ENCODE measurements around the gene RHPN2.
"Not testable (repeated sequence)": the region's sequence is repeated elsewhere in the genome, so short reads cannot be mapped to it uniquely, and the experiment has no call there.

The RHPN2 gene

GRCh38 chr19:33067121-33067520 lies 2.4 kb upstream of the RHPN2 start:
- no peak for DNase-seq (ENCODE audit: extremely low spot score, insufficient read length, low read depth)
- no peak for FAIRE-seq

GRCh38 chr19:33066543-33066942 lies 1.9 kb upstream of the RHPN2 start:
- DNase-seq (ENCODE audit: extremely low spot score, insufficient read length, low read depth) = no peak
- FAIRE-seq = no peak

DNA sequence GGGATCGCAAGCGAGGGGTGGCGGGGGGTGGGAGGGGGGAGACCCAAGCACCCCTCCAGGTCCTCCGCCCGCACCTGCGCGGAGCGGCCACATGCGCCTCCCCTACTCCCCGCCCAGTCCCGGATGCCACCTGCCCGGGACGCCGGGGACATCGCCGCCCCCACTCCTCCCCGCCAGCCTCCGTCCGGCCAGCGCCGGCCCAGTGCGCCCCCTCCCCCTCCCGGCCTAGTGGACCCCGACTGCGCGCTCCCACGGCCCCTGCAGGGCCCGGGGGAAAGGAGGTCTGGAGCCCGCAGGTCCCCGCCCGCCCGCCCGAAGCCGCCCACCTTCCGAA lies 263 bp downstream of the RHPN2 start:
- FAIRE-seq (no peak), DNase-seq (ENCODE audit: extremely low spot score, insufficient read length, low read depth) (no peak)

- FAIRE-seq = no peak
- DNase-seq (ENCODE audit: extremely low spot score, insufficient read length, low read depth) = no peak
These were observed 783 bp downstream of the RHPN2 start for GRCh38 chr19:33063753-33064457.

DNA sequence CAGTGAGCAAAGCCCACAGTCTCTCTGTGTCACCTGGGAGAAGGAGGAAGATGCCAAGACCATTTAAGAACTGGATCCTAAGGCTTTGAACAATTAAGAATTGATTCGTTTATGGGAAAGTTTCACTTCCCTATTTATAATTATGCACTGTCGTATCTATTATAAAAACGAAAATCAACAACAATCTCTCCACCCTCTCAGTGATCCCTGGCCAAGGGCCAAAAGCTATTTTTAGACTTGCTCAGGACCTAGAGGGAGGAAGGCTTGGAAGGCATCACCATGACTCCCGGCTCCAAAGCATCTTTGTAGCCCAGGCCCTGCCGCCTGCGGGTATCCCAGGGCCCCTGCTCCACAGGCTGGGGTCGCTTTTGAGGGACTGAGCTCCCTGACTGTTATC lies 1.3 kb downstream of the RHPN2 start:
- no peak for DNase-seq (ENCODE audit: extremely low spot score, insufficient read length, low read depth)
- no peak for FAIRE-seq

GRCh38 chr19:33062902-33063301 lies 1.8 kb downstream of the RHPN2 start:
- DNase-seq (ENCODE audit: extremely low spot score, insufficient read length, low read depth) (no peak), FAIRE-seq (no peak)

GRCh38 chr19:33060586-33060985 lies 4.1 kb downstream of the RHPN2 start:
- FAIRE-seq (no peak), DNase-seq (ENCODE audit: extremely low spot score, insufficient read length, low read depth) (no peak)

DNA sequence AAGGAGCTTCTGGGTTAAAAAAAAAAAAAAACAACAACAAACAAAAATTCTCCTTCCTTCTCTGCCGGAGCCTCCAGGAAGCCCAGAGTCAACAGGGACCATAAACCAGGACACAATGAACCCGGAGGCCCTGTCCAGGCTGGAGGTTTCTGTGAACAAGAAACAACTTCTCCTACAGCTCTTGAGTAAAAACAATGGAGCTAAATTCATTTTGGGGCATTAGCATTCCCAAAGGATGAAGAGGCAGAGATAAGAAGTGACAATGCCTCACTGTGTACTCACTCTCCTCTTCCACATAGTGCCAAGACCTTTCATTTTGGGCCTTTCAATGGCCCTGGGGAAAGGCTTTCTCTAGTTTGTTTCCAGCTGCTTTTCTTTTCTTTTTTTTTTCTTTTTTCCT lies 9.0 kb downstream of the RHPN2 start:
- no peak for FAIRE-seq

DNA sequence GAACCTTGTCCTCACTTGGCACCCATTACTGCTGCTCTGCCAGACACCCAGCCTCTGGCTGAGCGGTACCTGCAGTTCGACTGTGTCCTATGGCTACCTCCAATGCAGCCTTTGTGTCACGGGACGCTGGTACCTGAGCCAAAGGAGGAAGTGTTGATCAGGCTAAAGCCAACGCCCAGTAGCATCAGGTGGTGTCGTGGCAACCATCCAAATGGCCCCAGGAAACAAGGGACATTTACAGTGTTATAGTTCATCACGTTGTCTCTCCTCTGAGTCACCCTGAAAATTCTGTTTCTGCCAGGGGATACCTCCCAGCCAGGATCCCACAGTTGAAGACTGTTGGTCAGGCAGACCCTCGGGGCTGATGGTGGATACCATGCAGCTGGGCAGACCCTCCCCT lies 10.1 kb downstream of the RHPN2 start:
- FAIRE-seq (no peak), DNase-seq (ENCODE audit: extremely low spot score, insufficient read length, low read depth) (no peak)

More for the DNA sequence above, 9.0 kb downstream of the RHPN2 start:
- DNase-seq (ENCODE audit: extremely low spot score, insufficient read length, low read depth) = no peak

- DNase-seq (ENCODE audit: extremely low spot score, insufficient read length, low read depth) = no peak
- no peak for FAIRE-seq
These were observed 12.2 kb downstream of the RHPN2 start for GRCh38 chr19:33052352-33052972.

GRCh38 chr19:33050110-33050509 lies 14.6 kb downstream of the RHPN2 start:
- DNase-seq (ENCODE audit: extremely low spot score, insufficient read length, low read depth) (no peak), FAIRE-seq (no peak)

DNA sequence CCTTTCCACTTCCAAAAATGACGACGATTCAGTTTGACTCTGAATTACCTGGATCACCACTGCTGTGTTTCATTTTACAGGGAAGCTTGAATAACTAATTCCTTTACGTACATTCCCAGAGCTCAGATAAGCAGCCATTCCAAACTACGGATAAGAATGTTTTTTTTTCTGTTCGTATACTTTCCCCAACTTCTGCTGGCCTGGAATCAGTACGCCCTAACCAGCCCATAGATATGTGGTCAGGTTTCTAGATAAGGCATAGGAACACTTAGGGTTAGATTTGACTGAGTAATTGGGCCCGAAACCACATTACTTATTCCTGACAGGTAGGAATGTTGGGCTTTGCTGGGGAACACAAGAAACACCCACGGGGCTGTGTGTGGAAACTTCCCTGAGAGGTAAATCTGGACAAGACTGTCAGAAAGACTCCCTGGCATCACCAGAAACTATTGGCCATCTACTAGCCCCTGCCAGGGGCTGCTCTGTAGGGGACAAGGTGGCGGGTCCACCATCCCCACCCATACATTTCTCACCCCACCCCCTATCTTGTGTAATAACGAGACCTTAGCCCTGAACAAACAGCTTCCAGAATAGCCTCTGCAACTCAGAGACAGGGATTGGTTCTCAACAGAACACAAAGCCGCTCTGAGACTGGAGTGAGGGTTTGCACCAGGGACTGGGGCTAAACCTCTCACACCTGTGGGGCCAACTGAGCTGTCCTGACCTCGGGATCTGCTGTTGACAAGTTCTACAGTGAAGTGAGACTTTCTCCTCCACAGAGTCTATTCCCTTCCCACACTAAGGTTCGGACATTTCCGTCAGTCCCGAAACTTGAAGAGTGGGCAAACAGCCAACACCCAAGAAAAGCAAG lies 15.6 kb downstream of the RHPN2 start:
- DNase-seq (ENCODE audit: extremely low spot score, insufficient read length, low read depth) (no peak), FAIRE-seq (no peak)

GRCh38 chr19:33047422-33047821 lies 17.3 kb downstream of the RHPN2 start:
- no peak for DNase-seq (ENCODE audit: extremely low spot score, insufficient read length, low read depth)
- no peak for FAIRE-seq

DNA sequence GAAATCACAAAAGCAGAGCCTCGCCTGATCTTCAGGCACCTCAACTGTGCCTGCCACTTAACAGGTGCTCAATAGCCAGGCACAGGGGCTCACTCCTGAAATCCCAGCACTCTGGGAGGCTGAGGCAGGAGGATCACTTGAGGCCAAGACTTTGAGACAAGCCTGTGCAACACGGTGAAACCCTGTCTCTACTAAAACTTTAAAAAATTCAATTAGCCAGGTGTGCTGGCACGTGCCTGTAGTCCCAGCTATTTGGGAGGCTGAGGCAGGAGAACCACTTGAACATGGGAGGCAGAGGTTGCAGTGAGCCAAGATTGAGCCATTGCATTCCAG lies 22.9 kb downstream of the RHPN2 start:
- not testable (repeated sequence) for FAIRE-seq; DNase-seq (ENCODE audit: extremely low spot score, insufficient read length, low read depth)

GRCh38 chr19:33040994-33041827 lies 23.5 kb downstream of the RHPN2 start:
- no peak for DNase-seq (ENCODE audit: extremely low spot score, insufficient read length, low read depth)
- peak; percentile 5 for FAIRE-seq

DNA sequence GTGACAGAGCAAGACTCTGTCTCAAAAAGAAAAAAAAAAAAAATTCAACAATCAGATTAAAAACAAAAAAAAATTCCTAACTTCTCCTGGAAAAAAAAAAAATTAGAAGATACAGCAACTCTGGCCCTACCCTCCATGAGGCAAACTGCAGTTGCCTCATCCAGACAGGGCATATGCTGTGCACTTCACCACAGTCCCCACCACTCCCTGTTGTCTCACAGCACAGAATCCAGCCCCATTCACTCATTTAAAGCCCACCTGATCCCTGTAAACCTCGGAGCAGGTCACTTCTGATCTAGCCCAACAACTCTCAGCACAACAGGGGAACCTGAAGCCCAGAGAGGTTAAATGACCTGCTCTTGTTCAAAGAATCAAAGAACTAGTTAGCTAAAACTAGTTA lies 24.9 kb downstream of the RHPN2 start:
- no peak for DNase-seq (ENCODE audit: extremely low spot score, insufficient read length, low read depth)
- no peak for FAIRE-seq

DNA sequence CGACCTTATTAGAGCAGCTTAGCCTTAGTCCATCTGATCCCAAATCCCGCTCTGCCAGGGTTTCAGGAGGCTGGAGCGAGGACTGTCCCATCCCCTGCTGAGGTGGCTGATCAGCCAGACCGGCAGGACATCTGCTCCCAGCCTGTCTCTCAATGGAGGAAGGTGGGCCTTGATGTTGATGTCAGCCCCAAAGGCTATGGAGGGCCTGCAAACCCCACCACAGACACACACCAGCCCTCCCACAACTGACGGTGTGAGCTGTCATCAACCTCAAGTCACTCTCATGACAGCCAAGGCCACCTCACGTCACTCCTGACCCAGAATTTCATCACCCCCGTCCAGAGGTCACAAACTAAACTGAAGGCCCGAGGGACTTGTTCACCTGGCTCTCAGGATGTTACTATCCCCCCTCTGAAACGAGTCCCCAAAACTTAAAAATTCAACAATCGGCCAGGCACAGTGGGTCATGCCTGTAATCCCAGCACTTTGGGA lies 25.5 kb downstream of the RHPN2 start:
- no peak for FAIRE-seq
- no peak for DNase-seq (ENCODE audit: extremely low spot score, insufficient read length, low read depth)

DNA sequence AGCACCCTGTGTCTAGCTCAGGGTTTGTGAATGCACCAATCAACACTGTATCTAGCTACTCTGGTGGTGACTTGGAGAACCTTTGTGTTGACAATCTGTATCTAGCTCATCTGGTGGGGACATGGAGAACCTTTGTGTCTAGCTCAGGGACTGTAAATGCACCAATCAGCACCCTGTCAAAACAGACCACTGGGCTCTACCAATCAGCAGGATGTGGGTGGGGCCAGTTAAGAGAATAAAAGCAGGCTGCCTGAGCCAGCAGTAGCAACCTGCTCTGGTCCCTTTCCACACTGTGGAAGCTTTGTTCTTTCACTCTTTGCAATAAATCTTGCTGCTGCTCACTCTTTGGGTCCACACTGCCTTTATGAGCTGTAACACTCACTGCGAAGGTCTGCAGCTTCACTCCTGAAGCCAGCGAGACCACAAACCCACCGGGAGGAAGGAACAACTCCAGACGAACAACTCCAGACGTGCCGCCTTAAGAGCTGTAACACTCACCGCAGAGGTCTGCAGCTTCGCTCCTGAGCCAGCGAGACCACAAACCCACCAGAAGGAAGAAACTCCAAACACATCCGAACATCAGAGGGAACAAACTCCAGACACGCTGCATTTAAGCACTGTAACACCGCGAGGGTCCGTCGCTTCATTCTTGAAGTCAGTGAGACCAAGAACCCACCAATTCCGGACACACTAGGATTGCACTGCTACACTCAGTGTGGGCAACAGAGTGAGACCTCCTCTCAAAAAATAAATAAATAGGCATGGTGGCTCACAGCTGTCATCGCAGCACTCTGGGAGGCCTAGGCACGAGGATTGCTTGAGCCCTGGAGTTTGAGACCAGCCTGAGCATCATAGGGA lies 27.3 kb downstream of the RHPN2 start:
- not testable (repeated sequence) for DNase-seq (ENCODE audit: extremely low spot score, insufficient read length, low read depth); FAIRE-seq

Measured in GM18507 (cell line).